RWPE2 (cell line): ENCODE results near the gene IARS2.

ENCODE experiments used
- ATAC-seq: fragments of 200-7000 bp; cut with Tn5 transposase; 3 replicates; pipeline ENCODE4 v1.9.1; 2021; ENCODE audit warnings: low read depth
- DNase-seq: peaks from one replicate; pipeline ENCODE4 v3.0.0-alpha.2; 2020; ENCODE audit warnings: low spot score
- H3K27ac ChIP-seq: fragments of 450-650 bp; 2 replicates; pipeline ENCODE4 v1.5.1; 2017; ENCODE audit warnings: mild to moderate bottlenecking; ENCODE audit not compliant: poor library complexity, severe bottlenecking
- H3K27me3 ChIP-seq: fragments of 250-450 bp; sonication (Bioruptor Pico); 2 replicates; pipeline ENCODE4 v1.5.1; 2021; ENCODE audit warnings: mild to moderate bottlenecking, moderate library complexity; ENCODE audit not compliant: insufficient read depth, poor library complexity, severe bottlenecking
- H3K36me3 ChIP-seq: fragments of 250-450 bp; sonication (Bioruptor Pico); 2 replicates; pipeline ENCODE4 v1.5.1; 2020; ENCODE audit warnings: low read depth, mild to moderate bottlenecking, moderate library complexity
- H3K4me1 ChIP-seq: fragments of 250-450 bp; sonication (Bioruptor Pico); 2 replicates; pipeline ENCODE4 v1.5.1; 2021; ENCODE audit warnings: mild to moderate bottlenecking, moderate library complexity; ENCODE audit not compliant: insufficient read depth, poor library complexity, severe bottlenecking
- H3K4me3 ChIP-seq: fragments of 250-450 bp; sonication (Bioruptor Pico); 2 replicates; pipeline ENCODE4 v1.5.1; 2021; ENCODE audit warnings: mild to moderate bottlenecking, moderate library complexity; ENCODE audit not compliant: severe bottlenecking
- H3K9me3 ChIP-seq: fragments of 250-450 bp; sonication (Bioruptor Pico); 2 replicates; pipeline ENCODE4 v1.5.1; 2021; ENCODE audit warnings: mild to moderate bottlenecking, moderate library complexity; ENCODE audit not compliant: severe bottlenecking
- TF ChIP-seq, protein P1 (sequence below): fragments of 450-650 bp; IDR thresholded peaks from one replicate; pipeline ENCODE4 v1.5.1; 2017; ENCODE audit warnings: mild to moderate bottlenecking, moderate library complexity; ENCODE audit not compliant: poor library complexity, severe bottlenecking

Gene IARS2

GRCh38 chr1:220056374-220056773, 37.6 kb upstream of the IARS2 start:
- H3K27me3 ChIP-seq: no peaks in the 10 kb centered on the region
- H3K27ac ChIP-seq: no peak overlapping the region
- no peaks in the 10 kb centered on the region for H3K36me3 ChIP-seq
- H3K9me3 ChIP-seq: no peaks in the 10 kb centered on the region
- ATAC-seq: no peak
- no peaks in the 10 kb centered on the region for H3K4me1 ChIP-seq
- H3K4me3 ChIP-seq: no peak overlapping the region
- no peak for DNase-seq
- TF ChIP-seq, protein P1, sequence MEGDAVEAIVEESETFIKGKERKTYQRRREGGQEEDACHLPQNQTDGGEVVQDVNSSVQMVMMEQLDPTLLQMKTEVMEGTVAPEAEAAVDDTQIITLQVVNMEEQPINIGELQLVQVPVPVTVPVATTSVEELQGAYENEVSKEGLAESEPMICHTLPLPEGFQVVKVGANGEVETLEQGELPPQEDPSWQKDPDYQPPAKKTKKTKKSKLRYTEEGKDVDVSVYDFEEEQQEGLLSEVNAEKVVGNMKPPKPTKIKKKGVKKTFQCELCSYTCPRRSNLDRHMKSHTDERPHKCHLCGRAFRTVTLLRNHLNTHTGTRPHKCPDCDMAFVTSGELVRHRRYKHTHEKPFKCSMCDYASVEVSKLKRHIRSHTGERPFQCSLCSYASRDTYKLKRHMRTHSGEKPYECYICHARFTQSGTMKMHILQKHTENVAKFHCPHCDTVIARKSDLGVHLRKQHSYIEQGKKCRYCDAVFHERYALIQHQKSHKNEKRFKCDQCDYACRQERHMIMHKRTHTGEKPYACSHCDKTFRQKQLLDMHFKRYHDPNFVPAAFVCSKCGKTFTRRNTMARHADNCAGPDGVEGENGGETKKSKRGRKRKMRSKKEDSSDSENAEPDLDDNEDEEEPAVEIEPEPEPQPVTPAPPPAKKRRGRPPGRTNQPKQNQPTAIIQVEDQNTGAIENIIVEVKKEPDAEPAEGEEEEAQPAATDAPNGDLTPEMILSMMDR: no peak

- H3K9me3 ChIP-seq: no peaks in the 10 kb centered on the region
- H3K4me3 ChIP-seq: no peak overlapping the region
- no peaks in the 10 kb centered on the region for H3K27me3 ChIP-seq
- TF ChIP-seq, protein P1: no peak
- DNase-seq (no peak), ATAC-seq (no peak)
- peaks cover 3% of the 10 kb centered on the region; the same call in 1 of the 2 replicates for H3K36me3 ChIP-seq
- H3K27ac ChIP-seq: no peak overlapping the region
- no peaks in the 10 kb centered on the region for H3K4me1 ChIP-seq
These were observed 33.1 kb upstream of the IARS2 start for GRCh38 chr1:220060876-220061275.

DNA sequence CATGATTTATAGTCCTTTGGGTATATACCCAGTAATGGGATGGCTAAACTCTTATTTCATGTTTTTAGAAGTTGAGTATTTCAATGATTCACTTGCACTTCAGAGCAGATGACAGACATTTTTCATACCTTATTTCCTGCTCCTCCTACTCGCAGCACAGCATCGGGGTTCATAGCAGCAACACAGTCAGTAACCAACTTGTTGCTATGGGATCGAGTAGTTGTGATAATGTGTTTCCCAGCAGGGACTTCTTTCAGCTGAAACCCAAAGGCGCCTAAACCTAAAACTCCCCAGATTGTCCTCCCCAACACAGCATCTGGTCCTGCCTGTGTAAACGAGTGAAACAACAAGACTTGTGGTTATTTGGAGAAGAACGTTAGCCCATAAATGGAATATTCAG, 31.3 kb upstream of the IARS2 start:
- peaks cover 8% of the 10 kb centered on the region for H3K36me3 ChIP-seq
- no peak for ATAC-seq
- peaks cover 6% of the 10 kb centered on the region for H3K4me1 ChIP-seq
- DNase-seq: no peak
- H3K9me3 ChIP-seq: no peaks in the 10 kb centered on the region
- H3K27me3 ChIP-seq: no peaks in the 10 kb centered on the region
- TF ChIP-seq, protein P1: no peak
- H3K27ac ChIP-seq: no peak overlapping the region
- H3K4me3 ChIP-seq: no peak overlapping the region

- H3K36me3 ChIP-seq: peaks cover 6% of the 10 kb centered on the region
- TF ChIP-seq, protein P1: no peak
- H3K27ac ChIP-seq: no peak overlapping the region
These were observed 26.4 kb upstream of the IARS2 start for GRCh38 chr1:220067269-220068204.

More at GRCh38 chr1:220067269-220068204, 26.4 kb upstream of the IARS2 start:
- Histone ChIP-seq H3K4me3 (no peak overlapping the region), H3K27me3 (no peaks in the 10 kb centered on the region), H3K9me3 (no peaks in the 10 kb centered on the region), H3K4me1 (peaks cover 8% of the 10 kb centered on the region)
- ATAC-seq (no peak; the same call in 2 of the 3 replicates), DNase-seq (no peak)
